ENCODE data around the gene CYFIP2.
A peak's percentile ranks its signal among the peaks of the same experiment; 100 is the strongest.

CYFIP2 gene

DNA sequence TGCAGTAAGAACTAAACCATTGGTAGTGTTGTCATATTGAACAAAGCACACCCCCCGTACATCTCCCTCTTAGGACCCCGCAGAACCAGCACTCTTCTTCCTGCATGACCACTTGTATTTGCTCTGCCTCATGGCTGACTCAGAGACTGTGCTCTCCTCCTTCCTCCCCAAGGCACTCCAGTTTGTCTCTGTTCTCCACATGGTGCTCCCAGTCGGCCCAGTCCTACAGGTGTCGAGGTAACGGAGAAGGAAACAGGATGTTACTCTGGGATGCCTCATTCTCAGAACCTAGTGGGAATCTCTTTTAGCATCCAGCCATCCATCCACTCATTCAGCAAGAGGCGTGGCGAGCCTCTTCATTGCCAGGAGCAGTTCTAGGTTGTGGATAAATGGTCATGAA is 97.1 kb downstream of the CYFIP2 start:
- H3K4me3 ChIP-seq (ENCODE audit: low read depth, low read length) = no peak overlapping the region
- TF ChIP-seq, protein P1, sequence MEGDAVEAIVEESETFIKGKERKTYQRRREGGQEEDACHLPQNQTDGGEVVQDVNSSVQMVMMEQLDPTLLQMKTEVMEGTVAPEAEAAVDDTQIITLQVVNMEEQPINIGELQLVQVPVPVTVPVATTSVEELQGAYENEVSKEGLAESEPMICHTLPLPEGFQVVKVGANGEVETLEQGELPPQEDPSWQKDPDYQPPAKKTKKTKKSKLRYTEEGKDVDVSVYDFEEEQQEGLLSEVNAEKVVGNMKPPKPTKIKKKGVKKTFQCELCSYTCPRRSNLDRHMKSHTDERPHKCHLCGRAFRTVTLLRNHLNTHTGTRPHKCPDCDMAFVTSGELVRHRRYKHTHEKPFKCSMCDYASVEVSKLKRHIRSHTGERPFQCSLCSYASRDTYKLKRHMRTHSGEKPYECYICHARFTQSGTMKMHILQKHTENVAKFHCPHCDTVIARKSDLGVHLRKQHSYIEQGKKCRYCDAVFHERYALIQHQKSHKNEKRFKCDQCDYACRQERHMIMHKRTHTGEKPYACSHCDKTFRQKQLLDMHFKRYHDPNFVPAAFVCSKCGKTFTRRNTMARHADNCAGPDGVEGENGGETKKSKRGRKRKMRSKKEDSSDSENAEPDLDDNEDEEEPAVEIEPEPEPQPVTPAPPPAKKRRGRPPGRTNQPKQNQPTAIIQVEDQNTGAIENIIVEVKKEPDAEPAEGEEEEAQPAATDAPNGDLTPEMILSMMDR (IDR thresholded peaks at IDR 0.05; ENCODE audit: borderline replicate concordance, insufficient read depth, low read depth, low read length) = no peak

DNA sequence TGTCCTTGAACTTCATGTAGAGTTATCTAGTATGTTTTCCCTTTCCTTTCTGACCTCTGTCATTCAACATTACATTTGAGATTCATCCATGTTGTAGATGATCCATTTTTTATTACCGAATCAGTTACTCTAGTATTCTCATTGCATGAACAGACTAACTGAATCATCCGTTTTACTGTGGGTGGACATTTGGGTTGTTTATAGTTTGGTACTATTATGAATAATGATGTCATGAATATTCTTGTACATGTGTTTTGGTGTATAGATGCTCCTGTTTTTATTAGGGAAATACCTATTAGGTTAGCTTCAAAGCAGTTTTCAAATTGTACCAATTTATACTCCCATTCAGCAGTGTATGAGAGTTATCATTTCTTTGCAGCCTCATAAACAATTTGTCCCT is 99.8 kb downstream of the CYFIP2 start:
- H3K4me3 ChIP-seq (ENCODE audit: low read depth, low read length) = no peak overlapping the region
- TF ChIP-seq, protein P1 (IDR thresholded peaks at IDR 0.05; ENCODE audit: borderline replicate concordance, insufficient read depth, low read depth, low read length) = no peak

GRCh38 chr5:157366741-157367674 is 101.1 kb downstream of the CYFIP2 start:
- TF ChIP-seq, protein P1 (IDR thresholded peaks at IDR 0.05; ENCODE audit: borderline replicate concordance, insufficient read depth, low read depth, low read length) = 0 out of 2 replicates have a peak, but pooled peaks have one; percentile 7
- H3K4me3 ChIP-seq (ENCODE audit: low read depth, low read length) = no peak overlapping the region

GRCh38 chr5:157369507-157369906 is 103.6 kb downstream of the CYFIP2 start:
- H3K4me3 ChIP-seq (ENCODE audit: low read depth, low read length) = no peak overlapping the region
- TF ChIP-seq, protein P1 (IDR thresholded peaks at IDR 0.05; ENCODE audit: borderline replicate concordance, insufficient read depth, low read depth, low read length) = no peak

GRCh38 chr5:157370967-157371366 is 105.0 kb downstream of the CYFIP2 start:
- TF ChIP-seq, protein P1 (IDR thresholded peaks at IDR 0.05; ENCODE audit: borderline replicate concordance, insufficient read depth, low read depth, low read length) = no peak

GRCh38 chr5:157371655-157372471 is 105.9 kb downstream of the CYFIP2 start:
- TF ChIP-seq, protein P1 (IDR thresholded peaks at IDR 0.05; ENCODE audit: borderline replicate concordance, insufficient read depth, low read depth, low read length) = no peak
- no peak overlapping the region for H3K4me3 ChIP-seq (ENCODE audit: low read depth, low read length)

More at GRCh38 chr5:157370967-157371366, 105.0 kb downstream of the CYFIP2 start:
- H3K4me3 ChIP-seq (ENCODE audit: low read depth, low read length) = no peak overlapping the region
